ENCODE data around the gene MAPRE3.
A peak's percentile ranks its signal among the peaks of the same experiment; 100 is the strongest.
"Not testable (repeated sequence)": the region's sequence is repeated elsewhere in the genome, so short reads cannot be mapped to it uniquely, and the experiment has no call there.

MAPRE3 gene

DNA sequence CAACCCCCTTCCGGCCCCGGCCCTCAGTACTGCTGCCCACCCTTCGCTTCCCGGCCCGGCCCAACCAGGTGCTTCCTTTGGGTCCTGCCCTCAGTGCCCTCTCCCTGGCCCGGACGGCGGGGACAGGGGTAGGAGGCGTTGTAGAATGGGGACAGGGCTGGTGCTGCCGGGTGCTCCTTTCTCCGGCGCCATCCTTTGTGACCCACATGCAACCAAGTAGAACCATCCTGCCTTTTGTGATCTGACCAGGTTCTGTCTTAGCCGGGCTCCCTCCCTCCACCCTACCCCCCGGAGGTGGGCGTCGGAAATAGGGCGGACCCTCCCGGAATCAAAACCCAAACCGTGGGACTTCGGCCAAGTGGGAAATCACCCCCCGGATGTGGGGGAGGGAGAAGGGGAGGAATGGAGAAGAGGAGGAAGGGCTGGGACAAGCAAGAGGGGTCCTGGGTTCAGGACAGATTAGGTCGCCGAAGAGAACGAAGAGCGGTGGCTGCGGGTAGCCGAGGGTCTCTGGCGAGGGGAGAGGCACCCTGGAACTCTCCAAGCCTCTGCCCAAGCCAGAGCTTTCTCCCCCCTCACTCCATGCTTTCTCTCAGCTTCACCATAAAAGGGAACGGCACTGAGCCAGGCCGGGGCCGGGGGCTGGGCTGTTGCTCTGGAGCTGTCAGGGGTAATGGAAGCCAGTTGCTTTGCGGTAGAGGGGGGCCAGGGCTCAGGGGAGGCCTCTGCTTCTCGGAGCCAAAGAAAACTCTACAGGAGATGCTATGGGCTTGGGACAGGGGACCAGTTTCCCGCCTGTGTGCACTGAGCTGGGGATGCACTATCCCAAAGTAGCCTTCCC, 101.8 kb downstream of the MAPRE3 start:
- no peak for DNase-seq

DNA sequence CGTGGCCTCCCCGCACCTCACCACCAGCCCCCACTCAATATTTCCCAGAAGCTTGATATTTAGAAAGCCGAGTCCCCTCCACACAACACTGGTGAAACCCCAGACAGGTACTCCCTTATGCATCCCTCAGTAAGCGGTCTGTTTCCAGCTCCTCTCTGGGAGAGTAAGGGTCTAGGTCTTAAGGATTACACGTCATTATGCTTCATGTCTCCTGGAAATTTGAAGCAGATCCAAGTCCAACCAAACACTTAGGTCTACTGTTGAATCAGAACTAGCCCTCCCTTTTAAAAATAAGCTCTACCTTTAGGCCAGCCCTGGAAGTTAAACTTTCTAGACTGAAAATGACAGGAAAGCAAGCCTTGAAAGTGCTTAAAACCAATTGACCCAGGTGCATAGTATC, 102.5 kb downstream of the MAPRE3 start:
- DNase-seq: no peak

DNA sequence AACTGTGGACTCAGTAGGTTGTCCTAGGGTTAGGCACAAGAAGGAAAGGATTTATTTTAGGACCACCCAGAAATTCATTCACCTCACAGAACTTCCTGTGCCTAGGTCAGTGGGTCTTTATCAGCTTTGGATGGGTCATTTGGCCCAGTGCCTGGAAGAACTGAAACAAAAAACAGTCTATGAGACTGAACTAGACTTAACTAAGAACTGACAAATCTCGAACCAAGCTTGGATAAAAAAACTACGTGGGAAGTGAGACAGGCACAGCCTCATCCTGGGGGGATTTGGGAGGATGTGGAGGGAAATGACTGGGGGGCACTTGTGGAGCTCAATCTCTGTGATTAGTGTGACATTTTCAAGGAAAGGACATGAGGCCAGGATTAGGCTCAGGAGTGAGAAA, 103.3 kb downstream of the MAPRE3 start:
- DNase-seq: no peak

- DNase-seq: peak; percentile 20
Observed at GRCh38 chr2:27074738-27075565, 104.5 kb downstream of the MAPRE3 start.

DNA sequence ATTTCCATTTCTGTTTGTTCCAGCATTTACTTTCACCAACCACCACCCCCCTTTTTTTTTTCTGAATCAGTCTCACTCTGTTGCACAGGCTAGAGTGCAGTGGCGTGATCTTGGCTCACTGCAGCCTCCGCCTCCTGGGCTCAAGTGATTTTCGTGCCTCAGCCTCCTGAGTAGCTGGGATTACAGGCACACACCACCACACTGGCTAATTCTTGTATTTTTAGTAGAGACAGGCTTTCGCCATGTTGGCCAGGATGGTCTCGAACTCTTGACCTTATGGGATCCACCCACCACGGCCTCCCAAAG, 105.1 kb downstream of the MAPRE3 start:
- not testable (repeated sequence) for DNase-seq

DNA sequence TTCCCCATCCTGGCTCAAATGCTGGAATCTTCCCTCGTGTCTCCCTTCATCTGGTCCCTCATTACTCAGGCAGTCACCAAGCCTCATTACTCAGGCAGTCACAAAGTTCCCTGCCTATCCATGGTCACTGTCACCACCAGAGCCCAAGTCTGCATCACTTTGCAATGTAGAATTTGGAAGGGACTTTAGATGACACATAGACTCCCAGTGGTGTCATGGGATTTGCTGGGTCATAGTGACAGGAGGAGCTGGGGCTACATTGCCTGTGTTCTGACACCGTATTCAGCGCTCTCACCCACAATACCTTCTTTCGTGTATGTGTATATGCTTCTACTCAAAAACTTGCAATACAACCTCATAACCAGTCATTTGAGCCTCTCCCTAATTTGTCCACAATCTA, 105.9 kb downstream of the MAPRE3 start:
- DNase-seq: no peak
